ENCODE data around the gene RELN.
A peak's percentile ranks its signal among the peaks of the same experiment; 100 is the strongest.

Gene RELN

GRCh38 chr7:103632005-103632639, 357.3 kb downstream of the RELN start:
- no peak for DNase-seq (ENCODE audit: low read depth)

GRCh38 chr7:103630318-103630717, 359.1 kb downstream of the RELN start:
- no peak for DNase-seq (ENCODE audit: low read depth)

GRCh38 chr7:103628742-103629141, 360.7 kb downstream of the RELN start:
- no peak for DNase-seq (ENCODE audit: low read depth)

- DNase-seq (ENCODE audit: low read depth), result no peak
Observed at GRCh38 chr7:103626776-103627175, 362.7 kb downstream of the RELN start.

- no peak for DNase-seq (ENCODE audit: low read depth)
Observed at GRCh38 chr7:103622274-103622673, 367.2 kb downstream of the RELN start.

- no peak for DNase-seq (ENCODE audit: low read depth)
Observed at GRCh38 chr7:103613655-103614642, 375.5 kb downstream of the RELN start.

GRCh38 chr7:103609778-103610177, 379.7 kb downstream of the RELN start:
- no peak for DNase-seq (ENCODE audit: low read depth)

GRCh38 chr7:103605640-103606039, 383.8 kb downstream of the RELN start:
- no peak for DNase-seq (ENCODE audit: low read depth)

GRCh38 chr7:103598326-103598905, 391.0 kb downstream of the RELN start:
- DNase-seq (ENCODE audit: low read depth), result no peak

GRCh38 chr7:103597606-103598005, 391.9 kb downstream of the RELN start:
- DNase-seq (ENCODE audit: low read depth), result no peak

- no peak for DNase-seq (ENCODE audit: low read depth)
Observed at GRCh38 chr7:103594186-103594585, 395.3 kb downstream of the RELN start.

- DNase-seq (ENCODE audit: low read depth), result no peak
Observed at GRCh38 chr7:103593691-103594090, 395.8 kb downstream of the RELN start.

- DNase-seq (ENCODE audit: low read depth), result no peak
Observed at GRCh38 chr7:103592844-103593243, 396.6 kb downstream of the RELN start.

GRCh38 chr7:103592187-103592586, 397.3 kb downstream of the RELN start:
- no peak for DNase-seq (ENCODE audit: low read depth)

GRCh38 chr7:103580031-103580430, 409.4 kb downstream of the RELN start:
- no peak for DNase-seq (ENCODE audit: low read depth)

- no peak for DNase-seq (ENCODE audit: low read depth)
Observed at GRCh38 chr7:103577059-103577458, 412.4 kb downstream of the RELN start.

- no peak for DNase-seq (ENCODE audit: low read depth)
Observed at GRCh38 chr7:103576641-103577040, 412.8 kb downstream of the RELN start.

- DNase-seq (ENCODE audit: low read depth), result no peak
Observed at GRCh38 chr7:103574576-103574975, 414.9 kb downstream of the RELN start.

- DNase-seq (ENCODE audit: low read depth), result peak; percentile 18
Observed at GRCh38 chr7:103573479-103574058, 415.9 kb downstream of the RELN start.

- no peak for DNase-seq (ENCODE audit: low read depth)
Observed at GRCh38 chr7:103571586-103571985, 417.9 kb downstream of the RELN start.

GRCh38 chr7:103569621-103570305, 419.7 kb downstream of the RELN start:
- DNase-seq (ENCODE audit: low read depth), result no peak

GRCh38 chr7:103564416-103564815, 425.0 kb downstream of the RELN start:
- DNase-seq (ENCODE audit: low read depth), result no peak

All from fibroblast of the conjunctiva (primary cell).